ENCODE results near the gene IFT172. TPM values are rescaled to one million over a fixed set of nuclear protein-coding genes. Genes with fewer than 3 reads are reported as not detected.

Gene IFT172
- total and polyA plus RNA-seq, 2 donors (not counting 1 experiment from before 2014, with no cell fraction given): 11.2 to 33.0 TPM

DNA sequence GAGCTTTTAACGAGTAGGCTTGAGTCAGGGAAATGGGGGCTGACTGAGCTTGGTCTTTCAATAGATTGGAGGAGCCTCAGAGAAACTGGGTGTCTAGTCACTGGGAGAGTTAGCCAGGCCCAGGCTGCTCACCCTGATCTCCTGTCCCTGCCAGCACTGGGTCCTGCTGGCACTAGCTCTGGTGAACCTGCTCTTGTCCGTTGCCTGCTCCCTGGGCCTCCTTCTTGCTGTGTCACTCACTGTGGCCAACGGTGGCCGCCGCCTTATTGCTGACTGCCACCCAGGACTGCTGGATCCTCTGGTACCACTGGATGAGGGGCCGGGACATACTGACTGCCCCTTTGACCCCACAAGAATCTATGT is 46.6 kb downstream of the IFT172 start:
- Histone ChIP-seq H3K9ac (ENCODE audit: insufficient read depth, low read length) (no peak overlapping the region), H3K4me1 (ENCODE audit: control insufficient read depth, extremely low read depth, insufficient read depth, low read length) (no peaks in the 10 kb centered on the region), H3K27me3 (ENCODE audit: control insufficient read depth, insufficient read depth, low read length) (no peaks in the 10 kb centered on the region), H3K36me3 (ENCODE audit: control insufficient read depth, insufficient read depth, low read length) (peaks cover 22% of the 10 kb centered on the region), H3K4me3 (replicated peaks in 1 of 4; ENCODE audit: control extremely low read depth in 1 of 4, insufficient read depth in 1 of 4, low read depth in 3 of 4, low read length in 4 of 4) (no peak overlapping the region), H3K4me2 (ENCODE audit: extremely low read depth, insufficient read depth, low read length) (no peak overlapping the region), H3K27ac (ENCODE audit: insufficient read depth, low read length) (no peak overlapping the region), H3K79me2 (ENCODE audit: control insufficient read depth, insufficient read depth, low read length) (no peaks in the 10 kb centered on the region), H4K20me1 (ENCODE audit: control insufficient read depth, extremely low read depth, insufficient read depth, low read length) (no peaks in the 10 kb centered on the region), H3K9me3 (ENCODE audit: control insufficient read depth, insufficient read depth, low read depth, low read length) (no peaks in the 10 kb centered on the region), H2AFZ (ENCODE audit: low read length) (no peak overlapping the region)
- DNase-seq (ENCODE audit: low read depth in 2 of 2): no peak
- TF ChIP-seq EZH2 (IDR thresholded peaks at IDR 0.05; ENCODE audit: low read length, missing control alignments) (no peak), CTCF (conservative IDR thresholded peaks at IDR 0.05 in 1 of 2, IDR thresholded peaks at IDR 0.05 in 1 of 2; ENCODE audit: low read depth in 1 of 2, low read length in 2 of 2) (no peak)

GRCh38 chr2:27441958-27442919 is 47.3 kb downstream of the IFT172 start, which contains the start of gene KRTCAP3:
Gene KRTCAP3, plus strand, starts transcription at chr2:27442381. Its CDS starts 32 bp downstream, at chr2:27442413.
- Histone ChIP-seq H4K20me1 (ENCODE audit: control insufficient read depth, extremely low read depth, insufficient read depth, low read length) (no peaks in the 10 kb centered on the region), H3K36me3 (ENCODE audit: control insufficient read depth, insufficient read depth, low read length) (peaks cover 22% of the 10 kb centered on the region), H3K27me3 (ENCODE audit: control insufficient read depth, insufficient read depth, low read length) (no peaks in the 10 kb centered on the region), H2AFZ (ENCODE audit: low read length) (no peak within 1 kb of the TSS), H3K4me3 (replicated peaks in 1 of 4; ENCODE audit: control extremely low read depth in 1 of 4, insufficient read depth in 1 of 4, low read depth in 3 of 4, low read length in 4 of 4) (no peak within 1 kb of the TSS), H3K9ac (ENCODE audit: insufficient read depth, low read length) (no peak within 1 kb of the TSS), H3K4me2 (ENCODE audit: extremely low read depth, insufficient read depth, low read length) (no peak within 1 kb of the TSS), H3K79me2 (ENCODE audit: control insufficient read depth, insufficient read depth, low read length) (no peaks in the 10 kb centered on the region), H3K27ac (ENCODE audit: insufficient read depth, low read length) (no peak within 1 kb of the TSS), H3K9me3 (ENCODE audit: control insufficient read depth, insufficient read depth, low read depth, low read length) (no peaks in the 10 kb centered on the region), H3K4me1 (ENCODE audit: control insufficient read depth, extremely low read depth, insufficient read depth, low read length) (no peaks in the 10 kb centered on the region)
- no peak for TF ChIP-seq CTCF (conservative IDR thresholded peaks at IDR 0.05 in 1 of 2, IDR thresholded peaks at IDR 0.05 in 1 of 2; ENCODE audit: low read depth in 1 of 2, low read length in 2 of 2)
- TF ChIP-seq EZH2 (IDR thresholded peaks at IDR 0.05; ENCODE audit: low read length, missing control alignments): no peak
- no peak for DNase-seq (ENCODE audit: low read depth in 2 of 2)

GRCh38 chr2:27441226-27441926 is 48.2 kb downstream of the IFT172 start:
- no peak overlapping the region for H3K9ac ChIP-seq (ENCODE audit: insufficient read depth, low read length)
- no peaks in the 10 kb centered on the region for H4K20me1 ChIP-seq (ENCODE audit: control insufficient read depth, extremely low read depth, insufficient read depth, low read length)
- H3K36me3 ChIP-seq (ENCODE audit: control insufficient read depth, insufficient read depth, low read length): peaks cover 26% of the 10 kb centered on the region
- H3K79me2 ChIP-seq (ENCODE audit: control insufficient read depth, insufficient read depth, low read length): no peaks in the 10 kb centered on the region
- H3K4me3 ChIP-seq (replicated peaks in 1 of 4; ENCODE audit: control extremely low read depth in 1 of 4, insufficient read depth in 1 of 4, low read depth in 3 of 4, low read length in 4 of 4): no peak overlapping the region
- no peaks in the 10 kb centered on the region for H3K27me3 ChIP-seq (ENCODE audit: control insufficient read depth, insufficient read depth, low read length)
- TF ChIP-seq EZH2 (IDR thresholded peaks at IDR 0.05; ENCODE audit: low read length, missing control alignments) (no peak), CTCF (conservative IDR thresholded peaks at IDR 0.05 in 1 of 2, IDR thresholded peaks at IDR 0.05 in 1 of 2; ENCODE audit: low read depth in 1 of 2, low read length in 2 of 2) (no peak)
- no peak overlapping the region for H3K27ac ChIP-seq (ENCODE audit: insufficient read depth, low read length)
- no peaks in the 10 kb centered on the region for H3K9me3 ChIP-seq (ENCODE audit: control insufficient read depth, insufficient read depth, low read depth, low read length)
- no peak for DNase-seq (ENCODE audit: low read depth in 2 of 2)
- no peak overlapping the region for H3K4me2 ChIP-seq (ENCODE audit: extremely low read depth, insufficient read depth, low read length)
- no peak overlapping the region for H2AFZ ChIP-seq (ENCODE audit: low read length)
- H3K4me1 ChIP-seq (ENCODE audit: control insufficient read depth, extremely low read depth, insufficient read depth, low read length): no peaks in the 10 kb centered on the region
